Natural killer cell (primary cell): ENCODE results near the gene ANO10. TPM values are rescaled to one million over a fixed set of nuclear protein-coding genes. Genes with fewer than 3 reads are reported as not detected.

ENCODE experiments used
- ATAC-seq, 3 donors: fragments of 150-1000 bp in 2 of 3; fragments of 200-7000 bp in 1 of 3; cut with Tn5 transposase; 1 replicate in 1 of 3; 2 replicates in 2 of 3; pipeline ENCODE4 v1.10.0; 2021; ENCODE audit warnings: mild to moderate bottlenecking in 2 of 3, moderate library complexity in 2 of 3
- DNase-seq, 2 donors: peaks; one replicate each; pipeline versions ENCODE4 v3.0.0 to v3.0.0-alpha.2; 2013 to 2021; ENCODE audit warnings: mixed read lengths in 1 of 2
- H3K27ac ChIP-seq: one replicate; pipeline ENCODE4 v1.5.1; 2013; ENCODE audit warnings: mild to moderate bottlenecking, low read length
- H3K27me3 ChIP-seq: one replicate; pipeline ENCODE4 v1.6.1; 2013; ENCODE audit warnings: low read length; ENCODE audit not compliant: control insufficient read depth, insufficient read depth
- H3K36me3 ChIP-seq: one replicate; pipeline ENCODE4 v1.6.1; 2013; ENCODE audit warnings: low read length; ENCODE audit not compliant: control insufficient read depth, insufficient read depth
- H3K4me1 ChIP-seq: one replicate; pipeline ENCODE4 v1.6.1; 2013; ENCODE audit warnings: low read length; ENCODE audit not compliant: control insufficient read depth, insufficient read depth
- H3K4me3 ChIP-seq: one replicate; pipeline ENCODE4 v1.5.1; 2013; ENCODE audit warnings: low read length
- H3K9me3 ChIP-seq: one replicate; pipeline ENCODE4 v1.6.1; 2013; ENCODE audit warnings: low read length; ENCODE audit not compliant: control insufficient read depth, insufficient read depth
- H3K27ac Mint-ChIP-seq, 2 donors: one replicate each; pipeline ENCODE4 v1.8.0; 2022; ENCODE audit warnings: mild to moderate bottlenecking in 2 of 2, mixed read lengths in 2 of 2, moderate library complexity in 1 of 2
- H3K27me3 Mint-ChIP-seq, 2 donors: one replicate each; pipeline ENCODE4 v1.8.0; 2022; ENCODE audit warnings: low read depth in 2 of 2, mixed read lengths in 2 of 2
- H3K36me3 Mint-ChIP-seq: one replicate; pipeline ENCODE4 v1.8.0; 2022; ENCODE audit warnings: mixed read lengths
- H3K4me1 Mint-ChIP-seq, 2 donors: one replicate each; pipeline ENCODE4 v1.8.0; 2022; ENCODE audit warnings: mixed read lengths in 2 of 2
- H3K4me3 Mint-ChIP-seq: one replicate; pipeline ENCODE4 v1.8.0; 2022; ENCODE audit warnings: mild to moderate bottlenecking, moderate library complexity, mixed read lengths
- H3K9me3 Mint-ChIP-seq, 2 donors: one replicate each; pipeline ENCODE4 v1.8.0; 2022; ENCODE audit warnings: mixed read lengths in 2 of 2
- WGBS: methylation state at CpG from one replicate; pipeline ENCODE4 v1.1.7; 2013; ENCODE audit warnings: missing lambda C conversion rate; ENCODE audit not compliant: insufficient coverage; 5-methylcytosine and 5-hydroxymethylcytosine counted together
- intact Hi-C: fragments of 100-400 bp; cut with micrococcal nuclease; formaldehyde crosslinking; loops from one replicate; pipeline ENCODE4 v1.14.2; 2022
- total RNA-seq, 4 donors: library from RNA; stranded (reverse); fragments of 120-200 nt in 1 of 4; gene quantifications; one replicate each; pipeline versions ENCODE4 v1.2.3 to v1.2.4, GENCODE V29; 2013 to 2022
- TF ChIP-seq, protein P1 (sequence below): fragments of 200-600 bp; IDR thresholded peaks from one replicate; pipeline ENCODE4 v1.8.0; 2022; ENCODE audit warnings: antibody characterized with exemption

The ANO10 gene
- total RNA-seq, 3 donors from 2014 or later (not counting 1 experiment from before 2014, with no cell fraction given), result 8.9 to 11.2 (median 10.9) TPM

DNA sequence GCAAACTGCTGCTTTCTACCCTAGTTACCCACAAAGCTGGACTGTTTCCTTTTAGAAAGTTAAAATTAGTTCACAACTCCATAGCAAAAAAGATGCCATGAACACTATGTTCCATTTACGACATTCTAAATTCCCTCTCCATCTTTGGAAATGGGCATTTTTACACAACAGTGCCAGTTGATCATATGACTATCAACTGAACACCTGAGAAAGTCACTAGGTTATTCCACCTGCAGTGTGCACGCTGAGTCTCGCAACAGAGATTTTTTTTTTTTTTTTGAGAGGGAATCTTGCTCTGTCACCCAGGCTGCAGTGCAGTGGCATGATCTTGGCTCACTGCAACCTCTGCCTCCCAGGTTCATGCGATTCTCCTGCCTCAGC is 215.2 kb downstream of the ANO10 start:
- intact Hi-C loops, result no loop called here
- H3K36me3 Mint-ChIP-seq, result no peaks in the 10 kb centered on the region

DNA sequence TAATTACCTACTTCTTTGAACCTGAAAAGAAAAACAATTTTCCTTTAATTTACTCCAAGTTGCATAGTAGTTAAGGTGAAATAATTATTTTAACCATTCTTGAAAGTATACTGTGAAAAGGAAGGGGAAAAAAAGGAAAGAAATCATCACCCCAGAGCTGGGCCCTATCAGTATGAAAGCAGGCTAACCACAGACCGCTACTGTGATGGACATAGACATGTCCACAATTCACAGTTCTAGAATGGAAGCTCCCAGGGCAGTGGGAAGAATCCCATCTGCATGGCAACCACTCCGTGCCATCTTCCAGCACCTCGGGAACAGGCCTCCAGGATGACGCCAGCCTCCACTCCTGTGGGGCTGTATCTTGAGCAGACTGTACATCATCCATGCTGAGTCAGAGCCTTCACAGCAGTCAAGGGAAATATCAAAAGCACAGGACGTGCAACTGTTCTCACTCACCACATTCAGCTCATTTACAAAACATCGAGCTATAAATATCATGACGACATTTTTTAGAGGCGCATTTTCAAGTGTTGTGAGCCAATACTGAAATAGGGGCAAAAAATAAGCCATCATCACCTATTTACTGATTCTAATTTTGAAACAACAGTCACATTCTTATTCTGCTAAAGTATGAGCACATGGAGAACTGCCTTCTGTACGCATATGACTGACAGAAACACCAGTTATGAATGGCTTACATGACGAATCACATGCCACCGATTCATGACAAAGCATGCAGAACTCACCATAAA is 215.7 kb downstream of the ANO10 start:
- H3K4me3 Mint-ChIP-seq, result peak overlapping the region; percentile 25
- Histone ChIP-seq H3K4me1 (peaks cover 8% of the 10 kb centered on the region), H3K9me3 (no peaks in the 10 kb centered on the region), H3K4me3 (no peak overlapping the region), H3K27ac (no peak overlapping the region), H3K27me3 (no peaks in the 10 kb centered on the region), H3K36me3 (no peaks in the 10 kb centered on the region)
- H3K27me3 Mint-ChIP-seq, result no peaks in the 10 kb centered on the region
- peak overlapping the region; percentile 76 to 78 for H3K27ac Mint-ChIP-seq
- TF ChIP-seq, protein P1, sequence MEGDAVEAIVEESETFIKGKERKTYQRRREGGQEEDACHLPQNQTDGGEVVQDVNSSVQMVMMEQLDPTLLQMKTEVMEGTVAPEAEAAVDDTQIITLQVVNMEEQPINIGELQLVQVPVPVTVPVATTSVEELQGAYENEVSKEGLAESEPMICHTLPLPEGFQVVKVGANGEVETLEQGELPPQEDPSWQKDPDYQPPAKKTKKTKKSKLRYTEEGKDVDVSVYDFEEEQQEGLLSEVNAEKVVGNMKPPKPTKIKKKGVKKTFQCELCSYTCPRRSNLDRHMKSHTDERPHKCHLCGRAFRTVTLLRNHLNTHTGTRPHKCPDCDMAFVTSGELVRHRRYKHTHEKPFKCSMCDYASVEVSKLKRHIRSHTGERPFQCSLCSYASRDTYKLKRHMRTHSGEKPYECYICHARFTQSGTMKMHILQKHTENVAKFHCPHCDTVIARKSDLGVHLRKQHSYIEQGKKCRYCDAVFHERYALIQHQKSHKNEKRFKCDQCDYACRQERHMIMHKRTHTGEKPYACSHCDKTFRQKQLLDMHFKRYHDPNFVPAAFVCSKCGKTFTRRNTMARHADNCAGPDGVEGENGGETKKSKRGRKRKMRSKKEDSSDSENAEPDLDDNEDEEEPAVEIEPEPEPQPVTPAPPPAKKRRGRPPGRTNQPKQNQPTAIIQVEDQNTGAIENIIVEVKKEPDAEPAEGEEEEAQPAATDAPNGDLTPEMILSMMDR, result no peak
- 30% methylated on average over 11 of the region's 11 CpGs for WGBS
- H3K36me3 Mint-ChIP-seq, result no peaks in the 10 kb centered on the region
- peaks cover 13 to 20% of the 10 kb centered on the region in 2 donors for H3K4me1 Mint-ChIP-seq
- H3K9me3 Mint-ChIP-seq, result no peaks in the 10 kb centered on the region
- intact Hi-C loops, result no loop called here
- ATAC-seq (peak; percentile 86 to 93 (median 89)), DNase-seq (no peak)

More for the DNA sequence above, 215.2 kb downstream of the ANO10 start:
- no peak for DNase-seq
- no peaks in the 10 kb centered on the region for H3K27me3 ChIP-seq
- Mint-ChIP-seq H3K9me3 (no peaks in the 10 kb centered on the region), H3K4me1 (peaks cover 13 to 20% of the 10 kb centered on the region in 2 donors), H3K4me3 (no peak overlapping the region), H3K27ac (peak overlapping the region; percentile 76 to 78), H3K27me3 (no peaks in the 10 kb centered on the region)
- no peak for ATAC-seq
- TF ChIP-seq, protein P1, result no peak
- H3K27ac ChIP-seq, result no peak overlapping the region
- H3K36me3 ChIP-seq, result no peaks in the 10 kb centered on the region
- peaks cover 8% of the 10 kb centered on the region for H3K4me1 ChIP-seq
- 90% methylated on average over 4 of the region's 4 CpGs for WGBS
- H3K9me3 ChIP-seq, result no peaks in the 10 kb centered on the region
- no peak overlapping the region for H3K4me3 ChIP-seq

DNA sequence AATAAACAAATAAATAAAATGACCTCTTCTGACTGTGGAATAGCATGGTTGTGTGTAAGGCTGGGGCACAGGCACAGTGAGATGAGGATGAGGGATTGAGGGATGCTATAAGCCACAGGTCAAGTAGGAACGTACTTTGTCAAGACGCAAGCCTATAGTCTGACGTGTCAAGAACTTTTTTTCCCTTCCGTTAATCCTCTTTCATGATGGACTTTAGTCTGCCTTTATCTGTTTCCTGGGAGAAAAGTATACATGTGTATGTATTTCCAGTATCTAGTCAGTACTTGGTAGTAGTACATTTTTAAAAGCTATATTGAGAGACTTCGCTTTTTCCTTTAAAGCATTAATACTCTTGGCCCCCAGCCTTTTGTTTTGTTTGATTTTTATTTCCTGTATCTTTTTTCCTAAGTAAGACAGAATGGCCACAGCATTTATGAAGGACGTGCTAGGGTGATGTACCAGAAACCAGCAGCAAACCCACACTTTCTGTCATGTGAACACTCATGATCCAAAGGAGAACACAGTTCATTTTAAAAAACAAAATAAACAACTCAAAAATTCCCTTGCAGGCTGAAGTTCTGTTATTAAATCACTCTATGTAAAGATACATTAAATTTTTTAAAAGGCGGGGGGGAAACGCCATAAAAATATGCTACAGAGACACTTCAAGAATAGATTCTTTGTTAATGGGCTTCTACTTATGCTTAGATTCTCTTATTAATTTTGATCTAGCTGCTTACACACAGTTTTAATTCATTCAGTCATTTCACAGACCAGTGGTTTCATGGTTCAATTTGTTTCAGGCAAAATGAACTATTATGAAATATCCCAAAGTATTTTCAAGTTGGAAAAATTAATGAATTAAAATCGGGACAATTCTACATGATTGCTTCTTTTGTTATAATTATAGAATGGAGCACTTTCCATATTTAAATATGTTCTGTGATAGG is 220.8 kb downstream of the ANO10 start:
- Mint-ChIP-seq H3K4me3 (no peak overlapping the region), H3K9me3 (no peaks in the 10 kb centered on the region), H3K4me1 (peaks cover 7 to 13% of the 10 kb centered on the region in 2 donors), H3K27ac (no peak overlapping the region), H3K27me3 (no peaks in the 10 kb centered on the region), H3K36me3 (no peaks in the 10 kb centered on the region)
- 86% methylated on average over 4 of the region's 9 CpGs for WGBS
- Histone ChIP-seq H3K27me3 (no peaks in the 10 kb centered on the region), H3K27ac (no peak overlapping the region), H3K36me3 (no peaks in the 10 kb centered on the region), H3K9me3 (no peaks in the 10 kb centered on the region), H3K4me1 (peaks cover 6% of the 10 kb centered on the region), H3K4me3 (no peak overlapping the region)
- no peak for DNase-seq
- no peak for ATAC-seq
- TF ChIP-seq, protein P1, result no peak
- intact Hi-C loops, result no loop called here
